ENCODE results near the gene MUC20.
"Not testable (repeated sequence)": the region's sequence is repeated elsewhere in the genome, so short reads cannot be mapped to it uniquely, and the experiment has no call there.

MUC20 gene

GRCh38 chr3:195720831-195721506, at the start of gene MUC20:
Gene MUC20 (plus strand): TSS chr3:195720978. CDS start chr3:195721008, 30 bp downstream.
- not testable (repeated sequence) for DNase-seq

GRCh38 chr3:195671283-195671682, 49.5 kb upstream of the MUC20 start:
- not testable (repeated sequence) for DNase-seq

GRCh38 chr3:195673711-195674110, 47.1 kb upstream of the MUC20 start:
- DNase-seq: not testable (repeated sequence)

GRCh38 chr3:195678391-195679015, 42.3 kb upstream of the MUC20 start:
- not testable (repeated sequence) for DNase-seq

GRCh38 chr3:195680690-195681089, 40.1 kb upstream of the MUC20 start:
- DNase-seq: not testable (repeated sequence)

GRCh38 chr3:195681458-195682103, 39.2 kb upstream of the MUC20 start:
- not testable (repeated sequence) for DNase-seq

- DNase-seq: not testable (repeated sequence)
These were observed 38.6 kb upstream of the MUC20 start for GRCh38 chr3:195682104-195682742.

- not testable (repeated sequence) for DNase-seq
These were observed 36.9 kb upstream of the MUC20 start for GRCh38 chr3:195683722-195684526.

GRCh38 chr3:195684527-195685257, 36.1 kb upstream of the MUC20 start:
- DNase-seq: not testable (repeated sequence)

GRCh38 chr3:195686537-195687208, 34.1 kb upstream of the MUC20 start:
- DNase-seq: not testable (repeated sequence)

- DNase-seq: not testable (repeated sequence)
These were observed 33.5 kb upstream of the MUC20 start for GRCh38 chr3:195687209-195687760.

GRCh38 chr3:195688471-195689183, 32.2 kb upstream of the MUC20 start:
- not testable (repeated sequence) for DNase-seq

GRCh38 chr3:195689184-195690070, 31.4 kb upstream of the MUC20 start:
- not testable (repeated sequence) for DNase-seq

- no peak for DNase-seq
These were observed 29.8 kb upstream of the MUC20 start for GRCh38 chr3:195690951-195691350.

- not testable (repeated sequence) for DNase-seq
These were observed 29.0 kb upstream of the MUC20 start for GRCh38 chr3:195691596-195692353.

GRCh38 chr3:195692354-195692685, 28.5 kb upstream of the MUC20 start:
- DNase-seq: no peak

GRCh38 chr3:195692781-195693427, 27.9 kb upstream of the MUC20 start:
- DNase-seq: no peak

Data from Kasumi-1 (cell line).